Measurements from ENCODE around the gene BAHCC1. TPM values are rescaled to one million over a fixed set of nuclear protein-coding genes. Genes with fewer than 3 reads are reported as not detected.

The BAHCC1 gene
- total RNA-seq, 1 experiment from 2014 or later: 0.17 TPM

GRCh38 chr17:81449351-81449750, 54.1 kb downstream of the BAHCC1 start:
- Mint-ChIP-seq H3K36me3 (ENCODE audit: insufficient read depth, unreplicated experiment) (no peaks in the 10 kb centered on the region), H3K4me3 (ENCODE audit: low read depth, unreplicated experiment) (no peak overlapping the region), H3K27me3 (ENCODE audit: unreplicated experiment) (peaks cover 55% of the 10 kb centered on the region), H3K27ac (ENCODE audit: unreplicated experiment) (no peak overlapping the region), H3K9me3 (ENCODE audit: low read depth, unreplicated experiment) (no peaks in the 10 kb centered on the region), H3K4me1 (ENCODE audit: low read depth, unreplicated experiment) (no peaks in the 10 kb centered on the region)
- DNase-seq: no peak
- CTCF ChIA-PET: no interaction called here
- no peak for TF ChIP-seq CTCF (IDR thresholded peaks at IDR 0.05; ENCODE audit: unreplicated experiment)
- BruUV-seq (replicated peaks): no TSS peak
- intact Hi-C loops (cut with micrococcal nuclease; ENCODE audit: unreplicated experiment): no loop called here

- H3K27ac Mint-ChIP-seq (ENCODE audit: unreplicated experiment): no peak overlapping the region
- BruUV-seq (replicated peaks): no TSS peak
- CTCF ChIA-PET: no interaction called here
- no peak overlapping the region for H3K4me3 Mint-ChIP-seq (ENCODE audit: low read depth, unreplicated experiment)
- DNase-seq: no peak
- H3K27me3 Mint-ChIP-seq (ENCODE audit: unreplicated experiment): peaks cover 60% of the 10 kb centered on the region
- H3K4me1 Mint-ChIP-seq (ENCODE audit: low read depth, unreplicated experiment): no peaks in the 10 kb centered on the region
- intact Hi-C loops (cut with micrococcal nuclease; ENCODE audit: unreplicated experiment): no loop called here
- H3K36me3 Mint-ChIP-seq (ENCODE audit: insufficient read depth, unreplicated experiment): no peaks in the 10 kb centered on the region
- no peak for TF ChIP-seq CTCF (IDR thresholded peaks at IDR 0.05; ENCODE audit: unreplicated experiment)
- H3K9me3 Mint-ChIP-seq (ENCODE audit: low read depth, unreplicated experiment): no peaks in the 10 kb centered on the region
These were observed 56.6 kb downstream of the BAHCC1 start for GRCh38 chr17:81451823-81452222.

- Mint-ChIP-seq H3K36me3 (ENCODE audit: insufficient read depth, unreplicated experiment) (no peaks in the 10 kb centered on the region), H3K27ac (ENCODE audit: unreplicated experiment) (no peak overlapping the region), H3K9me3 (ENCODE audit: low read depth, unreplicated experiment) (no peaks in the 10 kb centered on the region), H3K27me3 (ENCODE audit: unreplicated experiment) (peaks cover 53% of the 10 kb centered on the region), H3K4me1 (ENCODE audit: low read depth, unreplicated experiment) (no peaks in the 10 kb centered on the region), H3K4me3 (ENCODE audit: low read depth, unreplicated experiment) (no peak overlapping the region)
- no TSS peak for BruUV-seq (replicated peaks)
- no peak for TF ChIP-seq CTCF (IDR thresholded peaks at IDR 0.05; ENCODE audit: unreplicated experiment)
- no peak for DNase-seq
- CTCF ChIA-PET: no interaction called here
- intact Hi-C loops (cut with micrococcal nuclease; ENCODE audit: unreplicated experiment): no loop called here
These were observed 57.3 kb downstream of the BAHCC1 start for GRCh38 chr17:81452551-81452950.

- DNase-seq: no peak
- intact Hi-C loops (cut with micrococcal nuclease; ENCODE audit: unreplicated experiment): no loop called here
- Mint-ChIP-seq H3K9me3 (ENCODE audit: low read depth, unreplicated experiment) (no peaks in the 10 kb centered on the region), H3K27me3 (ENCODE audit: unreplicated experiment) (peaks cover 50% of the 10 kb centered on the region), H3K27ac (ENCODE audit: unreplicated experiment) (no peak overlapping the region), H3K4me3 (ENCODE audit: low read depth, unreplicated experiment) (no peak overlapping the region), H3K36me3 (ENCODE audit: insufficient read depth, unreplicated experiment) (no peaks in the 10 kb centered on the region), H3K4me1 (ENCODE audit: low read depth, unreplicated experiment) (no peaks in the 10 kb centered on the region)
- no peak for TF ChIP-seq CTCF (IDR thresholded peaks at IDR 0.05; ENCODE audit: unreplicated experiment)
- BruUV-seq (replicated peaks): no TSS peak
- CTCF ChIA-PET: no interaction called here
These were observed 57.8 kb downstream of the BAHCC1 start for GRCh38 chr17:81453076-81453475.

- BruUV-seq (replicated peaks): no TSS peak
- no peaks in the 10 kb centered on the region for H3K9me3 Mint-ChIP-seq (ENCODE audit: low read depth, unreplicated experiment)
- CTCF ChIA-PET: no interaction called here
- H3K4me3 Mint-ChIP-seq (ENCODE audit: low read depth, unreplicated experiment): no peak overlapping the region
- intact Hi-C loops (cut with micrococcal nuclease; ENCODE audit: unreplicated experiment): no loop called here
- H3K27me3 Mint-ChIP-seq (ENCODE audit: unreplicated experiment): peaks cover 50% of the 10 kb centered on the region
- DNase-seq: no peak
- H3K27ac Mint-ChIP-seq (ENCODE audit: unreplicated experiment): no peak overlapping the region
- H3K36me3 Mint-ChIP-seq (ENCODE audit: insufficient read depth, unreplicated experiment): no peaks in the 10 kb centered on the region
- no peaks in the 10 kb centered on the region for H3K4me1 Mint-ChIP-seq (ENCODE audit: low read depth, unreplicated experiment)
- TF ChIP-seq CTCF (IDR thresholded peaks at IDR 0.05; ENCODE audit: unreplicated experiment): no peak
These were observed 58.5 kb downstream of the BAHCC1 start for GRCh38 chr17:81453712-81454111.

Data from Calu3 (cell line).